Suprapubic skin (tissue), 4 donors: ENCODE results near the gene NEIL1. TPM values are rescaled to one million over a fixed set of nuclear protein-coding genes. Genes with fewer than 3 reads are reported as not detected.

Source experiments
- DNase-seq, 2 donors: peaks; one replicate each; pipeline ENCODE4 v3.0.0-alpha.2; 2019; ENCODE audit warnings: low spot score in 2 of 2
- H3K27ac ChIP-seq: fragments of 200-600 bp; sonication (generic); one replicate; pipeline ENCODE4 v1.5.1; 2019
- H3K27me3 ChIP-seq: fragments of 200-600 bp; sonication (generic); one replicate; pipeline ENCODE4 v1.5.1; 2019
- H3K36me3 ChIP-seq: fragments of 200-600 bp; sonication (generic); one replicate; pipeline ENCODE4 v1.5.1; 2019
- H3K4me1 ChIP-seq: fragments of 200-600 bp; sonication (generic); one replicate; pipeline ENCODE4 v1.5.1; 2019
- H3K4me3 ChIP-seq: fragments of 200-600 bp; sonication (generic); one replicate; pipeline ENCODE4 v1.5.1; 2019; ENCODE audit warnings: mild to moderate bottlenecking
- H3K9me3 ChIP-seq: fragments of 200-600 bp; sonication (generic); one replicate; pipeline ENCODE4 v1.5.1; 2019
- EP300 ChIP-seq: sonication (generic); formaldehyde crosslinking; IDR thresholded peaks from one replicate; pipeline ENCODE4 v1.6.1; 2017; ENCODE audit warnings: antibody characterized with exemption
- POLR2A ChIP-seq, 2 donors: fragments of 450-650 bp; IDR thresholded peaks; one replicate each; pipeline ENCODE4 v1.6.1; 2017; ENCODE audit warnings: antibody characterized with exemption in 2 of 2, mild to moderate bottlenecking in 2 of 2, moderate library complexity in 2 of 2
- POLR2AphosphoS5 ChIP-seq, 3 donors: sonication (generic); formaldehyde crosslinking; IDR thresholded peaks; one replicate each; pipeline ENCODE4 v1.6.1; 2017; ENCODE audit warnings: antibody characterized with exemption in 3 of 3
- WGBS: methylation state at CpG from one replicate; pipeline ENCODE4 v1.1.5; 2018; 5-methylcytosine and 5-hydroxymethylcytosine counted together
- total RNA-seq, 4 donors: library from RNA; depleted of rRNA; stranded (reverse); fragments of >200 nt; gene quantifications; one replicate each; pipeline ENCODE4 v1.1.0, GENCODE V29; 2016
- TF ChIP-seq, protein P1 (sequence below), 2 donors: fragments of 200-600 bp in 1 of 2; fragments of 450-650 bp in 1 of 2; sonication (generic) in 1 of 2; IDR thresholded peaks; one replicate each; pipeline ENCODE4 v1.5.1; 2016 to 2019; ENCODE audit warnings: antibody characterized with exemption in 2 of 2, mild to moderate bottlenecking in 1 of 2, moderate library complexity in 1 of 2

Gene NEIL1
- total RNA-seq, 4 donors from 2014 or later = 26.3 to 123 (median 38.0) TPM

DNA sequence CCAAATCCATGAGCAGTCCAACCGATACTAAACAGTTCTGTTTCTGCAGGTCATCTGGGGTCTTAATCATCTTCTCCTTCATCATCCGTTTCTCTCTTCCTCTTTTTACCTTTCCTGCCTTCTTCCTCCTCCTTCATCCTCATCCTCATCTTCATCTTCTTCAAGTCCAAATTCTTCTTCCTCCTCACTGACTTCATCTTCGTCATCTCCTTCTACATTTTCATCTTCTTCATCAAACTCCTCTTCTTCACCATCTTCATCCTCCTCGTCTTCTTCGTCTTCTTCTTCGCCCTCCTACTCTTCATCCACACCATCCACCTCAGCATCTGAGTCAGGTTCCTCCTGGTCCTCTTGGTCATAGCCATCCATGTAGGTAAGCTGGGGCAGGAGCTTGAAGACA is 25.1 kb upstream of the NEIL1 start:
- no peaks in the 10 kb centered on the region for H3K36me3 ChIP-seq
- H3K4me3 ChIP-seq = no peak overlapping the region
- no peak for DNase-seq
- no peaks in the 10 kb centered on the region for H3K9me3 ChIP-seq
- H3K4me1 ChIP-seq = no peaks in the 10 kb centered on the region
- H3K27ac ChIP-seq = no peak overlapping the region
- TF ChIP-seq POLR2A (IDR thresholded peaks at IDR 0.05) = no peak
- TF ChIP-seq, protein P1, sequence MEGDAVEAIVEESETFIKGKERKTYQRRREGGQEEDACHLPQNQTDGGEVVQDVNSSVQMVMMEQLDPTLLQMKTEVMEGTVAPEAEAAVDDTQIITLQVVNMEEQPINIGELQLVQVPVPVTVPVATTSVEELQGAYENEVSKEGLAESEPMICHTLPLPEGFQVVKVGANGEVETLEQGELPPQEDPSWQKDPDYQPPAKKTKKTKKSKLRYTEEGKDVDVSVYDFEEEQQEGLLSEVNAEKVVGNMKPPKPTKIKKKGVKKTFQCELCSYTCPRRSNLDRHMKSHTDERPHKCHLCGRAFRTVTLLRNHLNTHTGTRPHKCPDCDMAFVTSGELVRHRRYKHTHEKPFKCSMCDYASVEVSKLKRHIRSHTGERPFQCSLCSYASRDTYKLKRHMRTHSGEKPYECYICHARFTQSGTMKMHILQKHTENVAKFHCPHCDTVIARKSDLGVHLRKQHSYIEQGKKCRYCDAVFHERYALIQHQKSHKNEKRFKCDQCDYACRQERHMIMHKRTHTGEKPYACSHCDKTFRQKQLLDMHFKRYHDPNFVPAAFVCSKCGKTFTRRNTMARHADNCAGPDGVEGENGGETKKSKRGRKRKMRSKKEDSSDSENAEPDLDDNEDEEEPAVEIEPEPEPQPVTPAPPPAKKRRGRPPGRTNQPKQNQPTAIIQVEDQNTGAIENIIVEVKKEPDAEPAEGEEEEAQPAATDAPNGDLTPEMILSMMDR (IDR thresholded peaks at IDR 0.05) = no peak
- no peak for TF ChIP-seq EP300
- no peak for TF ChIP-seq POLR2AphosphoS5 (IDR thresholded peaks at IDR 0.05)
- H3K27me3 ChIP-seq = no peaks in the 10 kb centered on the region
- WGBS = 89% methylated on average over 6 of the region's 6 CpGs

DNA sequence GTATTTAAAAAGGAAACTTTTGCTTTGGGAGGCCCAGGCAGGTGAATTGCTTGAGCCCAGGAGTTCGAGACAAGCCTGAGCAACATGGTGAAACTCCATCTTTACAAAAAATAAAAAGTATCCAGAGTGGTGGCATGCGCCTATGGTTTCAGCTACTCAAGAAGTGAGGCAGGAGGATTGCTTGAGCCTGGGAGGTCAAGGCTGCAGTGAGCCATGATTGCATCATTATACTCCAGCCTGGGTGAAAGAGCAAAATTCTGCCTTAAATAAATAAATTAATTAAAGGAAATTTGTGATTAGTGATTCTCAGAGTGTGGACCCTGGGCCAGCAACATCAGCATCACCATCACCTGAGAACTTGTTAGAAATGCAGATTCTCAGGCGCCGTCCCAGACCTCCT is 20.9 kb upstream of the NEIL1 start:
- 87% methylated on average over 4 of the region's 4 CpGs for WGBS
- TF ChIP-seq POLR2AphosphoS5 (IDR thresholded peaks at IDR 0.05) (no peak), POLR2A (IDR thresholded peaks at IDR 0.05) (no peak), EP300 (no peak)
- TF ChIP-seq, protein P1 (IDR thresholded peaks at IDR 0.05) = no peak
- H3K9me3 ChIP-seq = no peaks in the 10 kb centered on the region
- no peak overlapping the region for H3K27ac ChIP-seq
- no peak for DNase-seq
- H3K27me3 ChIP-seq = no peaks in the 10 kb centered on the region
- no peak overlapping the region for H3K4me3 ChIP-seq
- H3K4me1 ChIP-seq = no peaks in the 10 kb centered on the region
- no peaks in the 10 kb centered on the region for H3K36me3 ChIP-seq

DNA sequence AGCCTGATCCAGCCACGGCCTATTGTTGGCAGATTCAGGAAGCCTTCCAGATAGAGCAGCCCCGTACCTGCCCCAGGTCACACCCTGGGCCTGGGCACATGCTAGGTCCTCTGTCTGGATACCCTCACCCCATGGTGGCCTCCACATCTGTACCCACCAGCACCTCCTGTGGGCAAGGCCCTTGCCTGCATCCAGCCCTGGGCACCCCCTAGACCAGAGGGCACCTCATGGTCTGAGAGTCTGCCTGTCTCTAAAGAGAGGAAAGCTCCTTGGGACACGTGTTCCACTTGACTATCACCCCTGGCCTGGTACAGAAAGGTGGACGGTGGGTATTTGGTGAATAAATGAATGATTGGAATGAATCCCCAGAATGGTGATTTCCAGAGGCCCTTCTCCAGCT is 19.8 kb upstream of the NEIL1 start:
- DNase-seq = no peak
- H3K36me3 ChIP-seq = no peaks in the 10 kb centered on the region
- 81% methylated on average over 3 of the region's 4 CpGs for WGBS
- no peak overlapping the region for H3K4me3 ChIP-seq
- H3K27me3 ChIP-seq = no peaks in the 10 kb centered on the region
- H3K9me3 ChIP-seq = no peaks in the 10 kb centered on the region
- no peak overlapping the region for H3K27ac ChIP-seq
- no peak for TF ChIP-seq EP300
- TF ChIP-seq POLR2A (IDR thresholded peaks at IDR 0.05) = no peak
- TF ChIP-seq, protein P1 (IDR thresholded peaks at IDR 0.05) = no peak
- no peak for TF ChIP-seq POLR2AphosphoS5 (IDR thresholded peaks at IDR 0.05)
- H3K4me1 ChIP-seq = no peaks in the 10 kb centered on the region

DNA sequence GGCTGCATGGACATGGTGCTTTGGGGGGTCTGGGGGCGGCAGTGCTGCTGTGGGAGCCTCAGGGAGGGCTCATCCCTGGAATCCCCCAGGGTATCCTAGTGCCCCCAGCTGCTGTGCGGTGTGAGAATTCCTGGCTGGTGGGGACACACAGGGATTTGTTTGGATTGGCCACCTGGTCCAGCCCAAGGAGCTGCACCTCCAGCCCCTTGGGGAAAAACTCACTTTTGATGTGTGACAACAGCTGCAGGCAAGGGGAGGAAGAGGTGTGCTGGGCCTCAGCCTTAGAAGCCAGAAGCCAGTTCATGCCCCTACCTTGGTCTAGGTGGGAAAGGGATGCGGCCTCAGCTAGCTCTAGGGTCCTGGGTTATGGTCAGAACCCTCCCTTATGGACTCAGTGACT is 19.3 kb upstream of the NEIL1 start:
- DNase-seq = no peak
- no peak overlapping the region for H3K4me3 ChIP-seq
- no peaks in the 10 kb centered on the region for H3K36me3 ChIP-seq
- H3K9me3 ChIP-seq = no peaks in the 10 kb centered on the region
- no CpG with 5 or more reads among the region's 3 CpGs for WGBS
- TF ChIP-seq, protein P1 (IDR thresholded peaks at IDR 0.05) = no peak
- TF ChIP-seq EP300 = no peak
- TF ChIP-seq POLR2A (IDR thresholded peaks at IDR 0.05) = no peak
- no peak for TF ChIP-seq POLR2AphosphoS5 (IDR thresholded peaks at IDR 0.05)
- H3K27me3 ChIP-seq = no peaks in the 10 kb centered on the region
- H3K4me1 ChIP-seq = no peaks in the 10 kb centered on the region
- H3K27ac ChIP-seq = no peak overlapping the region

DNA sequence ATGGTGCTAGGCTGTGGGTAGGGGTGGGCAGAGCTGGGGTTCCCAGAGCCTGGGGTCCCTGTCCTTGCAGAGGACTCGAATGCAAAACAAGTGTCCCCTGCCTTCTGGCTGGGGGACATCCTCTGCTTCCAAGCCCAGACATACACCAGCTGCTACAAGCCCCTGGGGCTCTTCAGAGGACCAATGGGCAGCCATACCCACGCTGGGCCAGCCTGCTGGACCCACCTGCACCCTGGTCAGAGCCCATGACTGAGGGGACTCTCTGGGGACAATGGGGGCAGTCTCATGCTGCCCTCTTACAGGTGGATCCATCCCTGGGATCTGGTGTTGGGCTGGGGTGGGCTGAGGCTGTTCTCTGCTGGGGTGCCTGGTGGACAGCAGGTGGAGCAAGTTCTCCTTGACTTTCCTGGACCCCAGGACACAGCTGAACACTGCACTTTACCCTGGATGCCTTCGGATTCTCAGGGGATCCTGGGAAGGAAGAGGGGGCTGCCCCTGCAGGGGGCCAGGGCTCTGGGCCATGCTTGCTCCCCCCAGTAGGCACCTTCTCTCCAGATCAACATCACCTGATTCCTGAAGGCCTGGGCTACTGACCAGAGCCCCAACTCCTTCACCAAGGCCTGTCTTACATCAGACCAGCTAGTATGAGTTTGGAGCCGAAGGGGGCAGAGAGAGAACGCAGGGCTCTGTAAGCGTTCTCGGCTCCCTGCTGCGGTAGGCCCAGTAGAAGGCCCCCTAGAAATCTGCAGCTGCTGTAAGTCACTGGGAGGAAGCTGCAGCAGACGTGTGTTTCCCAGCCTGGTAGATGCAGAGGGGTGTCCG is 18.1 kb upstream of the NEIL1 start:
- DNase-seq = no peak
- WGBS = 93% methylated on average over 6 of the region's 10 CpGs
- Histone ChIP-seq H3K4me1 (no peaks in the 10 kb centered on the region), H3K27ac (no peak overlapping the region), H3K4me3 (no peak overlapping the region), H3K36me3 (no peaks in the 10 kb centered on the region), H3K27me3 (no peaks in the 10 kb centered on the region), H3K9me3 (no peaks in the 10 kb centered on the region)
- TF ChIP-seq, protein P1 (IDR thresholded peaks at IDR 0.05) = no peak
- no peak for TF ChIP-seq POLR2A (IDR thresholded peaks at IDR 0.05)
- no peak for TF ChIP-seq POLR2AphosphoS5 (IDR thresholded peaks at IDR 0.05)
- no peak for TF ChIP-seq EP300
